HepG2 (cell line): Measurements from ENCODE around the gene MYO5A. TPM values are rescaled to one million over a fixed set of nuclear protein-coding genes. Genes with fewer than 3 reads are reported as not detected.

Experiments used
- KLF16 ChIP-seq, 2 experiments: sonication (generic) in 1 of 2; formaldehyde crosslinking in 1 of 2; IDR thresholded peaks; 2 replicates each; pipeline versions ENCODE4 v1.6.1 to v1.8.0; 2016 to 2023; ENCODE audit warnings: missing genetic modification reagents in 2 of 2, missing compliant biosample characterization in 1 of 2
- MAFF ChIP-seq: IDR thresholded peaks from 2 replicates; pipeline ENCODE4 v1.6.1; 2011; ENCODE audit warnings: low read depth, low read length, improper control_type of control experiment
- PRDM10 ChIP-seq: sonication (generic); formaldehyde crosslinking; IDR thresholded peaks from 2 replicates; pipeline ENCODE4 v1.4.0; 2020; ENCODE audit warnings: low read depth, missing genetic modification reagents
- SKIL ChIP-seq: sonication (generic); formaldehyde crosslinking; IDR thresholded peaks from 2 replicates; pipeline ENCODE4 v1.8.0; 2022; ENCODE audit warnings: missing genetic modification reagents, mild to moderate bottlenecking, moderate library complexity, borderline replicate concordance
- ZNF674 ChIP-seq: sonication (generic); formaldehyde crosslinking; IDR thresholded peaks from 2 replicates; pipeline ENCODE4 v1.5.0; 2020; ENCODE audit warnings: low read depth, mild to moderate bottlenecking, missing genetic modification reagents
- ZNF768 ChIP-seq: sonication (generic); formaldehyde crosslinking; IDR thresholded peaks from 2 replicates; pipeline ENCODE4 v1.4.0; 2020; ENCODE audit warnings: missing genetic modification reagents
- polyA plus RNA-seq, 8 experiments: library from polyadenylated mRNA; depleted of rRNA in 3 of 8; stranded (reverse) in 7 of 8; unstranded in 1 of 8; fragments of >200 nt; fragmentation: Illumina TruSeq in 4 of 8; extraction: Trizol in 4 of 8; gene quantifications; 2 replicates each; pipeline versions ENCODE4 v1.2.1 to v1.2.3, GENCODE V29; 2011 to 2016; ENCODE audit warnings: low read depth in 4 of 8, missing spikeins in 1 of 8, mixed read lengths in 1 of 8; ENCODE audit not compliant: insufficient read depth in 1 of 8
- total RNA-seq, 5 experiments: library from RNA; depleted of rRNA; stranded (reverse); fragments of >200 nt; fragmentation: Illumina TruSeq; extraction: Trizol; gene quantifications; 2 replicates each; pipeline ENCODE4 v1.2.3, GENCODE V29; 2016; ENCODE audit warnings: low read depth in 1 of 5

MYO5A gene
- total and polyA plus RNA-seq, 2 of the 13 experiments (the other 11 are each of a cell fraction or from before 2014, with no cell fraction given), result 2.8 to 4.8 TPM

DNA sequence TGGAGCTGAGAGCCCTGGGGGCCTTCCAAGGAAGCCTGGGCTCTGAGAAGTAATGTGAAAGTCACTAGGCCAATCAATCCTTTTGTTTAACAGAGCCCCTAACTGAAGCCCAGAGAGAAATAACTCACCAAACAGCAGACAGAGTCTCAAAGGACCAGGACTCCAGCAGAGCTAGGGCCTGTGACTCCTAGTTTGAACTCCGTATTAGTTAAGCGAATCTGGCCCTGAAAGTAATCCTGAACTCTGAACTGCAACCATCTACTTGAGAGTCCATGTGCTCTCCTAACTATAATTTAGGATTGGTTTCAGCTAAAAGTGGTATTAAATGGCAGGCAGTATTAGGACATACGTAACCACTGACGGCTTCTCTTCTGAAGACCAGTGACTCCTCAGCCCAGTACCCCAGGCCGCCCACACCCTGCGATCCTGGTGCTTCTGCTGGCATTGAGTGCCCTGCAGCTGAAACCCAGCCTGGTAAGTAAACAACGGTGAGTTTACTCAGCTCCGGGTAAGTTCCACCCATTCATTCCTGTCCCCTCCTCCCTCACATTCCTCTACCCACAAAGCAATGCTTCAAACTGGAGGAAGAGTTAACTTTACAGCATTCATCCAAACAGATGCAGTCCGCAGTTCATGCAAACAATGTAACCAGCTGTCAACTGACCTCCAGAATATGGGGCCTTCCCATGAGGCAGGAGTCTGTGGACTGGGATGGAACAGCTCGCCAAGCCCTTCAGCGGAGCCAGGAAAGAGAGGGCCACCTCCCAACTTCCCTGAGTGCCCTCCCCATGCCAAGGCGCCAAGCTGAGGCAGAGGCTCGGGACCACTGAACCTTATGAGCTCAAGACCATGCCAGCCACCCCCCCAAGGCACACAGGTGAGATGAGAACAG is 240.4 kb downstream of the MYO5A start (continued):
- TF ChIP-seq SKIL (peak; percentile 88), MAFF (no peak), ZNF768 (no peak), KLF16 (CRISPR knock-in tag; IDR thresholded peaks at IDR 0.05) (peak in 1 of 2 experiments; percentile 89; a peak in 1 of 4 replicates), ZNF674 (no peak), PRDM10 (CRISPR knock-in tag) (peak; percentile 86)
